Astrocyte of the spinal cord (primary cell): ENCODE results near the gene E2F1.

Source experiments
- DNase-seq: peaks from one replicate; pipeline ENCODE4 v3.0.0; 2011; ENCODE audit warnings: low read depth, low spot score
- H3K4me3 ChIP-seq: 2 replicates; pipeline ENCODE4 v1.5.1; 2011; ENCODE audit warnings: low read depth, mild to moderate bottlenecking, low read length, moderate library complexity
- in situ Hi-C: cut with HindIII; loops from 2 replicates; pipeline ENCODE4 v1.10.0; 2017; ENCODE audit warnings: low sequenced_read_pairs
- TF ChIP-seq, protein P1 (sequence below): IDR thresholded peaks from 2 replicates; pipeline ENCODE4 v1.5.1; 2012; ENCODE audit warnings: low read depth, mild to moderate bottlenecking, low read length, inconsistent platforms

Gene E2F1

DNA sequence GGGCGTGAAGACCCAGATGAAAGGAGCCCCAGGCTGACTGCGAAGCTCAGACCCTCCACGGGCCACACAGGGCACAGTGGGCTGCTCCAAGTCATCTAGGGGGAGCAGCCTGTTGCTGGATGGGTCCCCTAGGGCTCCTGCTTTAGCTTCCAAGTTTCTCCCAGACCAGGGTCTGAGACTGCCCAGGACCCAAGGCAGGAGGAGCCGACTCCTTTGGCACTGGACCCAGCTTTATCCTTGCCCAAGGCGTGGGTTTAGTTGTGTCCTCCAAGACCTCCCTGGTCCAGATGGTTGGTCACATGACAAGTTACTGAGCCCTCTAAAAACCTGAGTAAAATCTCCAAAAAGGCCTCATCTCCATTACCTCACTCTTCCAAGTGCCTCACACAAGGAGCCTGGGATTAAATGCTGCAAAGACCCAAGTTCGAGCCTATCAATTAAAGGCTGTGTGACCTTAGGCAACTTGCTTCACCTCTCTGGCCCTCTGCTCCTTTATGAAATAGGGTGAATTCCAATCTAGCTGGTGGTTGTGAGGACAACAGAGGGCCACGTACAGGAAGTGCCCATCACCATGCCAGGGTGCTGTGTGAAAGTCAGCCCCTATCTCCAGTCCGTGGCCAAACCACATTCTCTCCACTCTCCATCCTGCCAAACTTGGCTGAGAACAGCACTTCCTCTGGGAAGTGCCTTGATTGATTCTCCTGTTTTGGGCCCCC lies 14.5 kb downstream of the E2F1 start:
- no peak overlapping the region for H3K4me3 ChIP-seq
- no peak for DNase-seq
- TF ChIP-seq, protein P1, sequence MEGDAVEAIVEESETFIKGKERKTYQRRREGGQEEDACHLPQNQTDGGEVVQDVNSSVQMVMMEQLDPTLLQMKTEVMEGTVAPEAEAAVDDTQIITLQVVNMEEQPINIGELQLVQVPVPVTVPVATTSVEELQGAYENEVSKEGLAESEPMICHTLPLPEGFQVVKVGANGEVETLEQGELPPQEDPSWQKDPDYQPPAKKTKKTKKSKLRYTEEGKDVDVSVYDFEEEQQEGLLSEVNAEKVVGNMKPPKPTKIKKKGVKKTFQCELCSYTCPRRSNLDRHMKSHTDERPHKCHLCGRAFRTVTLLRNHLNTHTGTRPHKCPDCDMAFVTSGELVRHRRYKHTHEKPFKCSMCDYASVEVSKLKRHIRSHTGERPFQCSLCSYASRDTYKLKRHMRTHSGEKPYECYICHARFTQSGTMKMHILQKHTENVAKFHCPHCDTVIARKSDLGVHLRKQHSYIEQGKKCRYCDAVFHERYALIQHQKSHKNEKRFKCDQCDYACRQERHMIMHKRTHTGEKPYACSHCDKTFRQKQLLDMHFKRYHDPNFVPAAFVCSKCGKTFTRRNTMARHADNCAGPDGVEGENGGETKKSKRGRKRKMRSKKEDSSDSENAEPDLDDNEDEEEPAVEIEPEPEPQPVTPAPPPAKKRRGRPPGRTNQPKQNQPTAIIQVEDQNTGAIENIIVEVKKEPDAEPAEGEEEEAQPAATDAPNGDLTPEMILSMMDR = no peak

DNA sequence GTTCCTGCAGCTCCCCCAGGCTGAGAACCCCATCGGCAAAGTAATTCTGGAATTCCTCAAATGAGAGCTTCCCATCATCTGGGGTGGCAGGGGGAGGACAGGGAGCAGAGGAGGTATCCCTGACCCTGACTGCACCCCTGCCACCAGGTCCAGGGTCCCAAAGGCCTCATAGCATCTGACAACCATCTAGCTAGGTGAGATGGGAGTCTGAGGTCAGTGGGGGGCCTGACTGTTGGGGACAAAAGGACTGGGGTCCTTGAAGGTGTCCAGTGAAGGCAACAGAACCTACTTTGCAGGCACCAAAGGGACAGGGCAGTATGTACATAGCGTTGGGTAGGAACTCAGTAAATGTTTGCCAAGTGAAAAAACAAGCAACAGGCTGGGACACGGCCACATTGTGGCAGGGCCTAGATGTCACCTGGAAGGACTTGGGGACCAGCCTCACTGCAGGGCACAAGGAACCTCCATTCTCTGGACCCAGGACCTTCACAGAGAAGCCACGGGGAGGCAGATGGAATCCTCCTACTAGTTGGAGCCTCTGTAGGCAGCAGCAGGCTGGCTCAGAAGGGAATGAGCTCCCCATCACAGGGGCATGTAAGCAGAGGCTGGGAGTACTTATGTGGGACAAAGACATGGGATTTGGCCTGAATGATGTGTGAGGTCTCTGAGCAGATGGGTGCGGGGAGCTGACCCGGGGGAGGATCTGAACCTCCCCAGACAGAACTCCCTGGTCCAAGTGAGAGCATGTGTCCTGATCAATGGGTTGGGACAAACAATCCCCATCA lies 15.3 kb downstream of the E2F1 start:
- no peak overlapping the region for H3K4me3 ChIP-seq
- DNase-seq = no peak
- TF ChIP-seq, protein P1 = no peak
- in situ Hi-C loops = no loop called here

More for the DNA sequence above, 14.5 kb downstream of the E2F1 start:
- in situ Hi-C loops = no loop called here

DNA sequence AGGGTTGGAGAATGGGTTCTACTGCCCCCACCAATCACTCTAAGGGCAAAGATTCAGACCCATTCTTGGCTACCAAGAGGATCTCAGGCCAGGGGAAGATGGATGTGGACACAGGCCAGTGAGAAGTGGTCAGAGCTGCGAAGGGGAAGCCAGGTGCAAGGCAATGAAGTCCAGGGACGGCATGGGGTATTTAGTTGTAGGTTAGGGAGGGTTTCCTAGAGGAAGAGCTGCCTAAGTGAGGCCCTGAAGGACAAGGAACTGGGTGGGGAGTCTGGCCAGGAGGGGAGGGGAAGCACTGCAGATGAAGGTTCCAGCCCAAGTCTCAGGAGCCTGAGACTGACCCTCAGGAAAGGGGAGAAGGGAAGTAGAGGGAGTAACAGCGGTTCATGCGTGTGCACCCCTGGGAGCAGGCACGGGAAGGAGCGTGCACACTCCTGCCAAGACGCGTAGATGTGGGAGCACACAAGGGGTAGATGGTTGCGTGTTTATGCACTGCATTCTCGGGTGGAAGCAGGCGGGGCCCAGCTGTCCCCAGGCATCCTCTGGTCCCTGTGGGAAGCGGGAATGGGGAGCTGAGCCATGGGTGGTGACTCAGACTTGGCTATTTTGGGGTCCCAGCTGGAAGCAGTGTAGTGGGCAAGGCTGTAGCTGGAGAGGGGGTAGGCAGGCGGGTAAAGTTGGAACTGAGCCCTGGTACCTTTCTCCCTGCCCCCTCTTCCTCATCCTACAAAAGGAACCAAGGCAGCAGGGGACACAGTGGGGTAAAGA lies 16.1 kb downstream of the E2F1 start:
- TF ChIP-seq, protein P1 = no peak
- no peak overlapping the region for H3K4me3 ChIP-seq
- no peak for DNase-seq
- in situ Hi-C loops = no loop called here

DNA sequence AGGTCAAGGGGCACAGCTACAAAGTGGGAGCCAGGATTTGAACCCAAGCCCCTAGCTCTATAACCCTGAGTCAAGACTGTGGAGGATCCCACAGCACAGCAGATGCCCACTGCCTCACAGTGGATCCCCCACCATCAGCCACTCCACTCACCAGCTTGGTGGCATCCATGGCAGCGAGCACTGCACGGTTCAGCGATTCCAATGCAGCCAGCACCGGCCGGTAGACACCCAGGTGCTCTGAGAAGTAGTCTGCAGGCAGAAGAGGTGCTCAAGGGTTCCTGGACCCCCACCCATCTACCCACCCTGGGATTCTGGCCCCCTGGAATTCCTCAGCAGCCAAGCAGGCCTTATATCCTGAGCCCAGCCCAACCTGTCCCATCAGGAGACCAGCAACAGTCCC lies 17.0 kb downstream of the E2F1 start:
- no peak for DNase-seq
- no peak overlapping the region for H3K4me3 ChIP-seq
- TF ChIP-seq, protein P1 = no peak
- in situ Hi-C loops = no loop called here

DNA sequence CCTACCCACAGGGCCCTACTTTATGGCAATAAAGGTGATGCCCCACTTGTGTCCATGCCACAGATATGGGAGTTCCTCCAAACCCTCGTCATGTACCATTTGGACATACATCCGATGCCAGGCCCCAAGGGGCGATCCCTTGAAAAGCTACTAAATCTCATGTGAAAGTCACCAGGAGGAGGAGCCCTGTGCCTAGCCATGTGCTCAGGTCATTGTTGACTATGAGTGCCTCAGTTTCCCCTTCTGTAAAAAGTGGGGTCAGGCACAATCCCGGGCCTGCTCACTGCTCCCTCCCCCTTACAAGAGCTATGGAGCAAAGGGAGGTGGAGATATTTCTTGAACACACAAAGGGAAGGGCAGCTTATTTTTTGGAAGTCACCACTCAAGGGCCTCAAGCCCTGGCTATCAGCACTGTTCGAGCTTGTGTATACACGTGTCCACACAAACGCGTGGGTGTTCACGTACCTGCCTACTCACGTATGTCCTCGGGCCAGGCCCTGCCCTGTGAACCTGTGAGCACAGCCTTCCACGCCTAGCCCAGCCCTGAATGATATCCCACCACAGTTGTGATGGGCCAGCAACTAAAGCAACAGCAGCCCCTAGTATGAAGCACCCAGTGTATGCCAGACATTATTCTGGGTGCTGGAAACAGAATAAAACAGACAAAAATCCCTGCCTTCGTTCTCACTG lies 17.6 kb downstream of the E2F1 start:
- TF ChIP-seq, protein P1 = no peak
- H3K4me3 ChIP-seq = no peak overlapping the region
- no peak for DNase-seq
- in situ Hi-C loops = no loop called here
